ENCODE measurements around the gene P2RY8.

Gene P2RY8

DNA sequence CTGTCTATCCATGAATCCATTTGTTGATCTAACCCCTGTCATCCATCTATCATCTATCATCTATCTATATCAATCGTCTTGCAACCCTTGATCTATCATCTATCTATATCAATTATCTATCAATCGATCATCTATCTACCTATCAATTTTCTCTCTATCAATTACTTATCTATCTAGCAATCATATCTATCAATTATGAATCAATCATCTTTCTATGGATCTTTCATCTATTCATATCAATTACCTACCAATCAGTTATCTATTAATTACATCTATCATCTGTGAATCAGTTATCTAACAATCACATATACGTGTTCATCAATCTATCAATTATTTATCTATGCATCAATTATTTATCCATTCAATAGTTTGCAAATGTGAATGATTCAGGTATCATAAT is 59.8 kb downstream of the P2RY8 start:
- Histone ChIP-seq H3K36me3 (replicated peaks; ENCODE audit: insufficient read depth, low read length) (no peaks in the 10 kb centered on the region), H3F3A (ENCODE audit: insufficient read depth, low read length) (peaks cover 8% of the 10 kb centered on the region; the same call in 1 of the 2 replicates), H3K27me3 (replicated peaks; ENCODE audit: insufficient read depth, low read length) (no peaks in the 10 kb centered on the region), H3K4me2 (ENCODE audit: low read depth, low read length) (no peak overlapping the region), H3K9me2 (replicated peaks; ENCODE audit: insufficient read depth, low read length) (no peaks in the 10 kb centered on the region), H3K79me2 (ENCODE audit: low read length) (peaks cover 58% of the 10 kb centered on the region), H3K9me3 (replicated peaks; ENCODE audit: insufficient read depth, low read length) (no peaks in the 10 kb centered on the region), H3K27ac (ENCODE audit: low read length) (no peak overlapping the region), H3K9ac (ENCODE audit: low read length) (no peak overlapping the region), H4K20me1 (ENCODE audit: insufficient read depth, low read length) (no peaks in the 10 kb centered on the region), H3K4me1 (ENCODE audit: low read length) (peaks cover 9% of the 10 kb centered on the region; the same call in 1 of the 2 replicates), H3K4me3 (ENCODE audit: low read length) (no peak overlapping the region), H2AFZ (ENCODE audit: low read length) (no peak overlapping the region)
- DNase-seq, result no peak
- TF ChIP-seq EZH2 (optimal IDR thresholded peaks at IDR 0.05; ENCODE audit: low read depth, low read length) (no peak), EZH2phosphoT487 (IDR thresholded peaks at IDR 0.05; ENCODE audit: low read length) (no peak)
- TF ChIP-seq, protein P1, sequence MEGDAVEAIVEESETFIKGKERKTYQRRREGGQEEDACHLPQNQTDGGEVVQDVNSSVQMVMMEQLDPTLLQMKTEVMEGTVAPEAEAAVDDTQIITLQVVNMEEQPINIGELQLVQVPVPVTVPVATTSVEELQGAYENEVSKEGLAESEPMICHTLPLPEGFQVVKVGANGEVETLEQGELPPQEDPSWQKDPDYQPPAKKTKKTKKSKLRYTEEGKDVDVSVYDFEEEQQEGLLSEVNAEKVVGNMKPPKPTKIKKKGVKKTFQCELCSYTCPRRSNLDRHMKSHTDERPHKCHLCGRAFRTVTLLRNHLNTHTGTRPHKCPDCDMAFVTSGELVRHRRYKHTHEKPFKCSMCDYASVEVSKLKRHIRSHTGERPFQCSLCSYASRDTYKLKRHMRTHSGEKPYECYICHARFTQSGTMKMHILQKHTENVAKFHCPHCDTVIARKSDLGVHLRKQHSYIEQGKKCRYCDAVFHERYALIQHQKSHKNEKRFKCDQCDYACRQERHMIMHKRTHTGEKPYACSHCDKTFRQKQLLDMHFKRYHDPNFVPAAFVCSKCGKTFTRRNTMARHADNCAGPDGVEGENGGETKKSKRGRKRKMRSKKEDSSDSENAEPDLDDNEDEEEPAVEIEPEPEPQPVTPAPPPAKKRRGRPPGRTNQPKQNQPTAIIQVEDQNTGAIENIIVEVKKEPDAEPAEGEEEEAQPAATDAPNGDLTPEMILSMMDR (IDR thresholded peaks at IDR 0.05; ENCODE audit: low read length), result no peak

DNA sequence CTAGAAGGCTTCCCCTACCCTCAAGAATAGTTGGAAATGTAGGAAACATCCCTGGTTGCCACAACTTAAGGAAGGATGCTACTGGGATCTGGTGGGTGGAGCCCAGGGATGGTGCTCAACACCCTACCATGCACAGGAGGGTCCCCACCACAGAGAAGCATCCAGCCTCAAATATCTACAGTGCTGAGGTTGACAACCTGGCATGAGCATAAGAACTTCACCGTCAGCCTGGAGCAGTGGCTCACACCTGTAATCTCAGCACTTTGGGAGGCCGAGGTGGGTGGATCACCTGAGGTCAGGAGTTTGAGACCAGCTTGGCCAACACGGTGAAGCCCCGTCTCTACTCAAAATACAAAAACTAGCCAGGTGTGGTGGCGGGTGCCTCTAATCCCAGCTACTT is 60.3 kb downstream of the P2RY8 start:
- Histone ChIP-seq H2AFZ (ENCODE audit: low read length) (no peak overlapping the region), H3K27me3 (replicated peaks; ENCODE audit: insufficient read depth, low read length) (no peaks in the 10 kb centered on the region), H3K9me2 (replicated peaks; ENCODE audit: insufficient read depth, low read length) (no peaks in the 10 kb centered on the region), H3K9ac (ENCODE audit: low read length) (no peak overlapping the region), H3K4me3 (ENCODE audit: low read length) (no peak overlapping the region), H3K4me2 (ENCODE audit: low read depth, low read length) (no peak overlapping the region), H3K27ac (ENCODE audit: low read length) (no peak overlapping the region), H4K20me1 (ENCODE audit: insufficient read depth, low read length) (no peaks in the 10 kb centered on the region), H3K4me1 (ENCODE audit: low read length) (peaks cover 14% of the 10 kb centered on the region; the same call in 1 of the 2 replicates), H3K79me2 (ENCODE audit: low read length) (peaks cover 63% of the 10 kb centered on the region), H3K9me3 (replicated peaks; ENCODE audit: insufficient read depth, low read length) (no peaks in the 10 kb centered on the region), H3K36me3 (replicated peaks; ENCODE audit: insufficient read depth, low read length) (no peaks in the 10 kb centered on the region), H3F3A (ENCODE audit: insufficient read depth, low read length) (peaks cover 3% of the 10 kb centered on the region; the same call in 1 of the 2 replicates)
- TF ChIP-seq EZH2 (optimal IDR thresholded peaks at IDR 0.05; ENCODE audit: low read depth, low read length) (no peak), EZH2phosphoT487 (IDR thresholded peaks at IDR 0.05; ENCODE audit: low read length) (no peak)
- TF ChIP-seq, protein P1 (IDR thresholded peaks at IDR 0.05; ENCODE audit: low read length), result no peak
- no peak for DNase-seq

DNA sequence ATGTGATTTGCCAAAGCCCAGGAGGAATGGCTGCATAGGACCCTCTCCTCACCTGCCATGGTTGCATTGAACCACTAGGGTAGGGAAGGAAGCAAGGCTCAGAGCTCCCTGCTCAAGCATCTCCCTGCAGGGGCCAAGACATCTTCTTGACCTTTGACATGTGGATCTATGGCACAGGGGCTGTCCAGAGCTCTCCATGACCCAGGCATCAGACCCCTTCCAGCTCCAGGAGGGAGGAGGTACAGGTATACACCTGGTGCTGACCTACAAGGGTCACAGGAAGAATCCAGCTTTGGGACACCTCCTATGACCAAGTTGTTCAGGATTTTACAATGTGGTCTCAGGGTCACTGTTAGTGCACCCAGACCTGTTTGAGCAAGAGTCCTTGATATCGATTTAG is 61.1 kb downstream of the P2RY8 start:
- Histone ChIP-seq H3K4me1 (ENCODE audit: low read length) (peaks cover 9% of the 10 kb centered on the region; the same call in 1 of the 2 replicates), H3K9me2 (replicated peaks; ENCODE audit: insufficient read depth, low read length) (no peaks in the 10 kb centered on the region), H2AFZ (ENCODE audit: low read length) (no peak overlapping the region), H3K27me3 (replicated peaks; ENCODE audit: insufficient read depth, low read length) (no peaks in the 10 kb centered on the region), H4K20me1 (ENCODE audit: insufficient read depth, low read length) (no peaks in the 10 kb centered on the region), H3K79me2 (ENCODE audit: low read length) (peaks cover 60% of the 10 kb centered on the region), H3K4me3 (ENCODE audit: low read length) (no peak overlapping the region), H3K4me2 (ENCODE audit: low read depth, low read length) (no peak overlapping the region), H3K9me3 (replicated peaks; ENCODE audit: insufficient read depth, low read length) (no peaks in the 10 kb centered on the region), H3K36me3 (replicated peaks; ENCODE audit: insufficient read depth, low read length) (no peaks in the 10 kb centered on the region), H3K9ac (ENCODE audit: low read length) (no peak overlapping the region), H3F3A (ENCODE audit: insufficient read depth, low read length) (no peaks in the 10 kb centered on the region), H3K27ac (ENCODE audit: low read length) (no peak overlapping the region)
- DNase-seq, result no peak
- TF ChIP-seq EZH2phosphoT487 (IDR thresholded peaks at IDR 0.05; ENCODE audit: low read length), result no peak
- TF ChIP-seq, protein P1 (IDR thresholded peaks at IDR 0.05; ENCODE audit: low read length), result no peak
- no peak for TF ChIP-seq EZH2 (optimal IDR thresholded peaks at IDR 0.05; ENCODE audit: low read depth, low read length)

Data from MM.1S (cell line).